Muscle layer of colon (tissue), 2 donors: ENCODE data around the gene USP17L29.
"Not testable (repeated sequence)": the region's sequence is repeated elsewhere in the genome, so short reads cannot be mapped to it uniquely, and the experiment has no call there.

ENCODE experiments used
- H3K27ac ChIP-seq: one replicate; pipeline ENCODE4 v1.7.0; 2013; ENCODE audit warnings: low read depth, mild to moderate bottlenecking, low read length, moderate library complexity
- H3K27me3 ChIP-seq, 2 donors: one replicate each; pipeline ENCODE4 v1.7.0; 2013; ENCODE audit warnings: low read length in 2 of 2, mild to moderate bottlenecking in 2 of 2; ENCODE audit not compliant: insufficient read depth in 2 of 2, control insufficient read depth in 1 of 2
- H3K36me3 ChIP-seq: one replicate; pipeline ENCODE4 v1.7.0; 2013; ENCODE audit warnings: mild to moderate bottlenecking, low read length; ENCODE audit not compliant: insufficient read depth
- H3K4me1 ChIP-seq: one replicate; pipeline ENCODE4 v1.7.0; 2013; ENCODE audit warnings: mild to moderate bottlenecking, low read length; ENCODE audit not compliant: insufficient read depth
- H3K4me3 ChIP-seq, 2 donors: one replicate each; pipeline ENCODE4 v1.7.0; 2013; ENCODE audit warnings: low read length in 2 of 2, low read depth in 1 of 2, mild to moderate bottlenecking in 1 of 2, moderate library complexity in 1 of 2
- H3K9ac ChIP-seq: one replicate; pipeline ENCODE4 v1.7.0; 2013; ENCODE audit warnings: low read length
- H3K9me3 ChIP-seq: one replicate; pipeline ENCODE4 v1.7.0; 2013; ENCODE audit warnings: mild to moderate bottlenecking, low read length
- donor health status: abdominal sarcoma.
- donor health status: Adenocarcinoma of cecum.

The USP17L29 gene

DNA sequence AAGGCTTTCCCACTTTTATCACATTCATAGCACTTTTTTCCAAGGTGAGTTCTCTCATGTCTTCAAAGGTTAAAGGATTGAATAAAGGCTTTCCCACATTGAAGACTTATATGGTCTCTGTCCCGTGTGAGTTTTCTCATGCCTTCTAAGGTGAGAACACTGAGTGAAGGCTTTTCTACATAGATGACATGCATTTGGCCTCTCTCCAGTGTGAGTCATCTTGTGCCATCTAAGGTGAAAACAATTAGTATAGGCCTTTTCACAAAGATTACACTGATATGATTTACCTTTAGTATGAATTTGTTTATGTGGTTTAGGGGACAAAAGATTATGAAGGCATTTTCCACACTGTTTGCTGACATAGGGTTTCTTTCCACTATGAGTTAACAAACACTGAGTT, 30.7 kb downstream of the USP17L29 start:
- Histone ChIP-seq H3K27ac (no peak overlapping the region), H3K9ac (no peak overlapping the region), H3K4me3 (no peak overlapping the region), H3K9me3 (no peaks in the 10 kb centered on the region), H3K27me3 (no peaks in the 10 kb centered on the region), H3K4me1 (no peaks in the 10 kb centered on the region), H3K36me3 (no peaks in the 10 kb centered on the region)

DNA sequence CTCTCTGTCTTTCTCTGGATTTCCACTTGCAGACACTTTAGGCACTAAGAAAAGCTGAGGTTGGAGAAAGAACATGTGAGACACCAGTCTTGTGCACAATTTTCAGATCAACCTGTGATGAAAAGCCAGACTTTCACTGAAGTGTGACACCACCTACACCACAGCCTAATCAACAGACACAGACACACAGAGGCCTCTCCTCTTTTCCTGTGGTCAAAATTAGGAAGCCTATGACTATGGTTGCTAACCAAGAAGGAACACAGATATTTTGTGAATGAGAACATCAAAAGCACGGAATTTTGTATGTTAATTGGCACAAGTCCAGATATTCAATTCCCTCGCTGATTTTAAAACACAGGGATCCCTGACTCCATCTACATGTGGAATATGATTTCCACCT, 35.6 kb downstream of the USP17L29 start:
- H3K9me3 ChIP-seq, H3K4me1 ChIP-seq, H3K4me3 ChIP-seq: not testable (repeated sequence)

More for the DNA sequence above, 35.6 kb downstream of the USP17L29 start:
- not testable (repeated sequence) for H3K27me3 ChIP-seq, H3K36me3 ChIP-seq, H3K9ac ChIP-seq, H3K27ac ChIP-seq
